HEK293 (cell line): ENCODE data around the gene KRT5.

Source experiments
- CTCF ChIA-PET: fragments of 350-600 bp; formaldehyde crosslinking; extraction: SDS; loops from one replicate; lab custom pipeline; 2021; ENCODE audit warnings: antibody characterized with exemption; lab: Yijun Ruan, JAX
- POLR2A ChIA-PET: fragments of 300-600 bp; formaldehyde crosslinking; extraction: SDS; loops from one replicate; lab custom pipeline; 2020; ENCODE audit warnings: antibody characterized with exemption, inconsistent platforms; lab: Yijun Ruan, JAX
- H3K27ac ChIP-seq: fragments of 200-500 bp; sonication (Bioruptor generic); 2 replicates; pipeline ENCODE4 v1.5.1; 2014; ENCODE audit warnings: low read depth, low read length, control low read depth, inconsistent platforms; ENCODE audit errors: extremely low read depth
- H3K36me3 ChIP-seq, 2 experiments: fragments of 200-500 bp in 1 of 2; sonication (Bioruptor generic) in 1 of 2; 1 replicate in 1 of 2; 2 replicates in 1 of 2; pipeline ENCODE4 v1.5.1; 2014 to 2017; ENCODE audit warnings: inconsistent platforms in 2 of 2, low read length in 2 of 2; ENCODE audit not compliant: control insufficient read depth in 2 of 2, insufficient read depth in 1 of 2
- H3K4me1 ChIP-seq: fragments of 200-500 bp; sonication (Bioruptor generic); 2 replicates; pipeline ENCODE4 v1.5.1; 2014; ENCODE audit warnings: mild to moderate bottlenecking, low read length, inconsistent platforms; ENCODE audit not compliant: control insufficient read depth, insufficient read depth
- H3K4me3 ChIP-seq: 2 replicates; pipeline ENCODE4 v1.5.1; 2011; ENCODE audit warnings: low read depth, mild to moderate bottlenecking, control low read depth, low read length, moderate library complexity
- H3K9me3 ChIP-seq: fragments of 200-500 bp; sonication (Bioruptor generic); 2 replicates; pipeline ENCODE4 v1.5.1; 2014; ENCODE audit warnings: low read depth, low read length, inconsistent platforms; ENCODE audit not compliant: control insufficient read depth, insufficient read depth
- BCL11A ChIP-seq: fragments of 450-650 bp; formaldehyde crosslinking; IDR thresholded peaks from 2 replicates; pipeline ENCODE4 v1.5.1; 2016; ENCODE audit warnings: low read depth, missing biosample characterization, missing genetic modification characterization
- ELK4 ChIP-seq: IDR thresholded peaks from 2 replicates; pipeline ENCODE4 v1.6.1; 2011; ENCODE audit warnings: mild to moderate bottlenecking, low read depth, low read length, borderline replicate concordance
- KLF7 ChIP-seq: fragments of 450-650 bp; formaldehyde crosslinking; IDR thresholded peaks from 2 replicates; pipeline ENCODE4 v1.5.1; 2016; ENCODE audit warnings: missing biosample characterization, missing genetic modification characterization, borderline replicate concordance
- OVOL3 ChIP-seq: fragments of 450-650 bp; formaldehyde crosslinking; IDR thresholded peaks from 2 replicates; pipeline ENCODE4 v1.5.1; 2016; ENCODE audit warnings: missing biosample characterization, missing genetic modification characterization
- PRDM6 ChIP-seq: fragments of 450-650 bp; formaldehyde crosslinking; IDR thresholded peaks from 2 replicates; pipeline ENCODE4 v1.5.1; 2017; ENCODE audit warnings: missing biosample characterization, missing genetic modification characterization
- SALL2 ChIP-seq: fragments of 450-650 bp; formaldehyde crosslinking; IDR thresholded peaks from 2 replicates; pipeline ENCODE4 v1.5.0; 2017; ENCODE audit warnings: missing biosample characterization, mild to moderate bottlenecking, missing genetic modification characterization, borderline replicate concordance
- SCRT1 ChIP-seq: fragments of 450-650 bp; formaldehyde crosslinking; IDR thresholded peaks from 2 replicates; pipeline ENCODE4 v1.5.1; 2016; ENCODE audit warnings: missing biosample characterization, missing genetic modification characterization, borderline replicate concordance
- SETDB1 ChIP-seq: IDR thresholded peaks from one replicate; pipeline ENCODE4 v1.6.1; 2017; ENCODE audit warnings: mild to moderate bottlenecking, low read length, moderate library complexity, mixed read lengths; ENCODE audit not compliant: insufficient read length
- ZBTB10 ChIP-seq: fragments of 450-650 bp; formaldehyde crosslinking; IDR thresholded peaks from 2 replicates; pipeline ENCODE4 v1.5.1; 2016; ENCODE audit warnings: missing biosample characterization, missing genetic modification characterization
- ZBTB44 ChIP-seq: fragments of 450-650 bp; IDR thresholded peaks from 2 replicates; pipeline ENCODE4 v1.5.1; 2018; ENCODE audit warnings: missing biosample characterization, mild to moderate bottlenecking, missing genetic modification characterization
- ZEB2 ChIP-seq: fragments of 450-650 bp; formaldehyde crosslinking; IDR thresholded peaks from 2 replicates; pipeline ENCODE4 v1.5.1; 2016; ENCODE audit warnings: missing biosample characterization, missing genetic modification characterization
- ZFHX2 ChIP-seq: fragments of 450-650 bp; formaldehyde crosslinking; conservative IDR thresholded peaks from 2 replicates; pipeline ENCODE4 v1.5.1; 2016; ENCODE audit warnings: missing biosample characterization, missing genetic modification characterization
- ZIC2 ChIP-seq: fragments of 450-650 bp; formaldehyde crosslinking; IDR thresholded peaks from 2 replicates; pipeline ENCODE4 v1.5.1; 2016; ENCODE audit warnings: missing biosample characterization, missing genetic modification characterization
- ZNF10 ChIP-seq: fragments of 450-650 bp; formaldehyde crosslinking; IDR thresholded peaks from 2 replicates; pipeline ENCODE4 v1.5.1; 2017; ENCODE audit warnings: missing biosample characterization, missing genetic modification characterization
- ZNF132 ChIP-seq: fragments of 450-650 bp; formaldehyde crosslinking; IDR thresholded peaks from 2 replicates; pipeline ENCODE4 v1.5.1; 2017; ENCODE audit warnings: missing biosample characterization, missing genetic modification characterization, borderline replicate concordance
- ZNF175 ChIP-seq: fragments of 450-650 bp; formaldehyde crosslinking; IDR thresholded peaks from 2 replicates; pipeline ENCODE4 v1.5.1; 2016; ENCODE audit warnings: missing biosample characterization, missing genetic modification characterization
- ZNF202 ChIP-seq: fragments of 450-650 bp; formaldehyde crosslinking; IDR thresholded peaks from 2 replicates; pipeline ENCODE4 v1.5.1; 2016; ENCODE audit warnings: missing biosample characterization, missing genetic modification characterization, borderline replicate concordance
- ZNF23 ChIP-seq: fragments of 450-650 bp; formaldehyde crosslinking; IDR thresholded peaks from 2 replicates; pipeline ENCODE4 v1.5.1; 2016; ENCODE audit warnings: missing biosample characterization, missing genetic modification characterization, borderline replicate concordance
- ZNF37A ChIP-seq: fragments of 450-650 bp; IDR thresholded peaks from 2 replicates; pipeline ENCODE4 v1.5.1; 2018; ENCODE audit warnings: missing biosample characterization, missing genetic modification characterization
- ZNF423 ChIP-seq: fragments of 450-650 bp; formaldehyde crosslinking; IDR thresholded peaks from 2 replicates; pipeline ENCODE4 v1.5.1; 2016; ENCODE audit warnings: missing biosample characterization, missing genetic modification characterization
- ZNF449 ChIP-seq: fragments of 450-650 bp; formaldehyde crosslinking; IDR thresholded peaks from 2 replicates; pipeline ENCODE4 v1.5.1; 2017; ENCODE audit warnings: missing biosample characterization, mild to moderate bottlenecking, missing genetic modification characterization, moderate library complexity
- ZNF501 ChIP-seq: fragments of 450-650 bp; formaldehyde crosslinking; IDR thresholded peaks from 2 replicates; pipeline ENCODE4 v1.5.1; 2016; ENCODE audit warnings: missing biosample characterization, missing genetic modification characterization
- ZNF529 ChIP-seq: fragments of 450-650 bp; formaldehyde crosslinking; IDR thresholded peaks from 2 replicates; pipeline ENCODE4 v1.5.1; 2017; ENCODE audit warnings: missing genetic modification characterization, missing biosample characterization; ENCODE audit not compliant: insufficient replicate concordance
- ZNF561 ChIP-seq: fragments of 450-650 bp; IDR thresholded peaks from 2 replicates; pipeline ENCODE4 v1.5.1; 2018; ENCODE audit warnings: missing biosample characterization, missing genetic modification characterization, borderline replicate concordance
- ZNF571 ChIP-seq: fragments of 450-650 bp; formaldehyde crosslinking; IDR thresholded peaks from 2 replicates; pipeline ENCODE4 v1.5.0; 2017; ENCODE audit warnings: missing biosample characterization, missing genetic modification characterization
- ZNF624 ChIP-seq: fragments of 450-650 bp; formaldehyde crosslinking; IDR thresholded peaks from 2 replicates; pipeline ENCODE4 v1.5.1; 2017; ENCODE audit warnings: missing biosample characterization, missing genetic modification characterization
- ZNF670 ChIP-seq: fragments of 450-650 bp; formaldehyde crosslinking; IDR thresholded peaks from 2 replicates; pipeline ENCODE4 v1.5.1; 2016; ENCODE audit warnings: missing biosample characterization, missing genetic modification characterization, low read depth

Gene KRT5

GRCh38 chr12:52486166-52487105 is 33.8 kb downstream of the KRT5 start:
- no peaks in the 10 kb centered on the region for H3K9me3 ChIP-seq
- TF ChIP-seq ZNF132 (no peak), ZNF449 (tag by site-specific recombination) (no peak), ZFHX2 (no peak), ZNF561 (tag by site-specific recombination) (no peak), ZNF10 (tag by site-specific recombination) (no peak), ZNF202 (tag by site-specific recombination) (no peak), ZNF23 (no peak), ZBTB44 (tag by site-specific recombination) (no peak), SALL2 (tag by site-specific recombination) (no peak), SETDB1 (no peak), ZNF175 (no peak), ZNF571 (tag by site-specific recombination) (no peak), ZNF501 (tag by site-specific recombination) (no peak), ZNF670 (no peak), PRDM6 (tag by site-specific recombination) (no peak), KLF7 (no peak), BCL11A (tag by site-specific recombination) (no peak)
- no peaks in the 10 kb centered on the region for H3K4me1 ChIP-seq
- POLR2A ChIA-PET = interaction anchor here (0.7 kb wide), 1 partner anchor 17 kb away, joined by 3 read pairs; no protein-coding TSS in a partner anchor
- no peak overlapping the region for H3K4me3 ChIP-seq
- no peak overlapping the region for H3K27ac ChIP-seq
- CTCF ChIA-PET = no interaction called here
- H3K36me3 ChIP-seq = no peaks in the 10 kb centered on the region

- TF ChIP-seq ZNF423 (tag by site-specific recombination) (no peak), ZNF624 (tag by site-specific recombination) (no peak), ZNF529 (tag by site-specific recombination) (no peak), SALL2 (tag by site-specific recombination) (no peak), SCRT1 (no peak), ZNF37A (tag by site-specific recombination) (no peak), ELK4 (no peak), ZEB2 (tag by site-specific recombination) (no peak), ZBTB10 (tag by site-specific recombination) (no peak), ZIC2 (tag by site-specific recombination) (no peak), OVOL3 (no peak)
- no peaks in the 10 kb centered on the region for H3K4me1 ChIP-seq
- no peaks in the 10 kb centered on the region for H3K9me3 ChIP-seq
- H3K27ac ChIP-seq = no peak overlapping the region
- no peak overlapping the region for H3K4me3 ChIP-seq
- CTCF ChIA-PET = interaction anchor here (1.7 kb wide), 1 partner anchor 14 kb away, joined by 5 read pairs; no protein-coding TSS in a partner anchor
- H3K36me3 ChIP-seq = no peaks in the 10 kb centered on the region
- POLR2A ChIA-PET = no interaction called here
These were observed 40.1 kb downstream of the KRT5 start for GRCh38 chr12:52480073-52480472.
